NK-92 treated with Interleukin-12 subunit alpha and Interleukin-12 subunit beta, amount 100 ng/mL, for 24 hours (cell line): ENCODE data around the gene MRPL51.
"Not testable (repeated sequence)": the region's sequence is repeated elsewhere in the genome, so short reads cannot be mapped to it uniquely, and the experiment has no call there.

Source experiments
- DNase-seq: peaks from one replicate; lab custom pipeline; 2025; lab: John Stamatoyannopoulos, UW

MRPL51 gene

GRCh38 chr12:6488240-6488639 is 4.8 kb downstream of the MRPL51 start:
- DNase-seq, result no peak

- DNase-seq, result no peak
These were observed 14.6 kb downstream of the MRPL51 start for GRCh38 chr12:6478416-6478815.

GRCh38 chr12:6477601-6478377 is 15.3 kb downstream of the MRPL51 start:
- not testable (repeated sequence) for DNase-seq

- DNase-seq, result no peak
These were observed 16.6 kb downstream of the MRPL51 start for GRCh38 chr12:6476489-6476888.

GRCh38 chr12:6475233-6475975 is 17.7 kb downstream of the MRPL51 start:
- DNase-seq, result not testable (repeated sequence)

GRCh38 chr12:6472491-6472890 is 20.6 kb downstream of the MRPL51 start:
- DNase-seq, result no peak

- no peak for DNase-seq
These were observed 21.1 kb downstream of the MRPL51 start for GRCh38 chr12:6471989-6472360.

- peak; percentile 90 for DNase-seq
These were observed 22.5 kb downstream of the MRPL51 start, which contains the start of gene VAMP1 for GRCh38 chr12:6470375-6471163. VAMP1 (minus strand) TSS chr12:6470677; CDS start chr12:6470531, 146 bp downstream.

GRCh38 chr12:6469609-6470374 is 23.3 kb downstream of the MRPL51 start:
- DNase-seq, result no peak

GRCh38 chr12:6469092-6469491 is 24.0 kb downstream of the MRPL51 start:
- no peak for DNase-seq

- DNase-seq, result no peak
These were observed 24.8 kb downstream of the MRPL51 start for GRCh38 chr12:6468283-6468575.

GRCh38 chr12:6467571-6468282 is 25.3 kb downstream of the MRPL51 start:
- DNase-seq, result not testable (repeated sequence)

GRCh38 chr12:6466751-6467150 is 26.3 kb downstream of the MRPL51 start:
- not testable (repeated sequence) for DNase-seq

GRCh38 chr12:6466184-6466573 is 26.9 kb downstream of the MRPL51 start:
- no peak for DNase-seq

- DNase-seq, result no peak
These were observed 27.4 kb downstream of the MRPL51 start for GRCh38 chr12:6465467-6466183.

- no peak for DNase-seq
These were observed 28.5 kb downstream of the MRPL51 start for GRCh38 chr12:6464531-6464930.

- DNase-seq, result no peak
These were observed 29.2 kb downstream of the MRPL51 start for GRCh38 chr12:6463858-6464257.

GRCh38 chr12:6463216-6463615 is 29.8 kb downstream of the MRPL51 start:
- no peak for DNase-seq

- DNase-seq, result no peak
These were observed 30.6 kb downstream of the MRPL51 start for GRCh38 chr12:6462234-6462995.
